ENCODE data around the gene ALS2. TPM values are rescaled to one million over a fixed set of nuclear protein-coding genes. Genes with fewer than 3 reads are reported as not detected.

Gene ALS2
- total and polyA plus RNA-seq, 2 of the 8 experiments (the other 6 are each of a cell fraction or from before 2014, with no cell fraction given) = 12.1 to 34.5 TPM

DNA sequence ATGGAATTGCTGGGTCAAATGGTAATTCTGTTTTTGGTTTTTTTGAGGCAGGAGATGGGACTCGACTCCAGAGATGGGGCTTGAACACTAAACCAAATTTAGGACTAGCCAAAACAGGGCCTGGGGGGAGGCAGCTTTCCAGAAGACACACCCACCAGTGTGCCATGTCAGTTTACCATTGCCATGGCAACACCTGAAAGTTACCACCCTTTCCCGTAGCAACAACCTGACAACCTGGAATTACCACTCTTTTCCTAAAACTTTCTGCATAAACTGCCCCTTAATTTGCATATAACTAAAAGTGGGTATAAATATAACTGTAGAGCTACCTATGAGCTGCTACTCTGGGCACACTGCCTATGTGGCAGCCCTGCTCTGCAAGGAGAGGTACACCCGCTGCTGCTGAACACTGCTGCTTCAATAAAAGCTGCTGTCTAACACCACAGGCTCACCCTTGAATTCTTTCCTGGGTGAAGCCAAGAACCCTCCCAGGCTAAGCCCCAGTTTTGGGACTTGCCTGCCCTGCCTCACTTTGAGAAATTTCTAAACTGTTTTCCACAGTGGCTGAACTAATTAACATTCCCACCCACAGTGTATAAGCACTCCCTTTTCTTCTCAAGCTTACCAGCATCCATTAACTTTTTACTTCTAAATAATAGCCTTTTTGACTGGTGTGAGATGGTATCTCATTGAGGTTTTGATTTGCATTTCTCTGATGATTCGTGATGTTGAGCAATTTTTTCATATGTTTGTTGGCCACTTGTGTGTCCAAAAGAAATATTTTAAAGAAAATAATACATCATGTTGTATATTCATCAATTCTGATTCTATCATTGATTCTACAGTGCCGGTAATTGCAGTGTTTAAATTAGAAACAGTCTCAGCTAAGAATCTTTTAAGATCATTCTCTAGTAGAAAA is 36.2 kb upstream of the ALS2 start:
- Histone ChIP-seq H3K9ac (replicated peaks in 1 of 4; ENCODE audit: extremely low read depth in 1 of 4, low read depth in 3 of 4, low read length in 3 of 4) (no peak overlapping the region), H2BK5ac (ENCODE audit: low read depth, low read length) (no peak overlapping the region), H3K23ac (ENCODE audit: insufficient read length) (no peak overlapping the region), H3K56ac (replicated peaks; ENCODE audit: insufficient read length, low read depth, low read length) (no peak overlapping the region), H4K5ac (ENCODE audit: insufficient read length, low read depth, low read length) (no peak overlapping the region), H2BK15ac (ENCODE audit: low read length) (no peak overlapping the region), H4K91ac (replicated peaks; ENCODE audit: insufficient read length, low read length) (no peak overlapping the region), H2BK20ac (ENCODE audit: low read length) (no peak overlapping the region), H2BK12ac (ENCODE audit: low read depth, low read length) (no peak overlapping the region), H3K27me3 (replicated peaks in 1 of 4; ENCODE audit: control insufficient read depth in 3 of 4, extremely low read depth in 1 of 4, insufficient read depth in 3 of 4, low read length in 3 of 4) (no peaks in the 10 kb centered on the region), H3K4me2 (ENCODE audit: insufficient read depth in 1 of 2, low read depth in 2 of 2, low read length in 2 of 2) (no peak overlapping the region), H3K36me3 (ENCODE audit: control insufficient read depth in 2 of 4, insufficient read depth in 4 of 4, low read length in 3 of 4) (peaks cover 0 to 4% (median 0%) of the 10 kb centered on the region in 4 experiments; a peak in 1 of 8 replicates), H3K18ac (ENCODE audit: extremely low read depth, low read length) (no peak overlapping the region), H3K9me3 (ENCODE audit: insufficient read depth in 2 of 2, low read depth in 1 of 2, low read length in 1 of 2) (peaks cover 2 to 9% of the 10 kb centered on the region in 2 experiments; a peak in 2 of 4 replicates), H3K4ac (replicated peaks; ENCODE audit: insufficient read length, low read depth, low read length) (no peak overlapping the region), H4K20me1 (replicated peaks in 1 of 2; ENCODE audit: control insufficient read depth in 1 of 2, insufficient read depth in 2 of 2, low read length in 2 of 2) (no peaks in the 10 kb centered on the region), H3K23me2 (ENCODE audit: low read depth, low read length) (no peaks in the 10 kb centered on the region), H4K8ac (ENCODE audit: extremely low read depth, insufficient read depth, low read length) (no peak overlapping the region), H3K14ac (ENCODE audit: insufficient read length) (no peak overlapping the region), H3K27ac (ENCODE audit: low read depth, low read length) (no peak overlapping the region), H2BK120ac (replicated peaks; ENCODE audit: low read depth, low read length) (no peak overlapping the region), H3K4me3 (ENCODE audit: extremely low read depth in 1 of 4, insufficient read depth in 2 of 4, low read depth in 3 of 4, low read length in 4 of 4) (no peak overlapping the region), H2AK5ac (ENCODE audit: low read depth, low read length) (no peak overlapping the region), H2AFZ (ENCODE audit: low read length) (no peak overlapping the region), H3K79me1 (ENCODE audit: low read depth, low read length) (no peaks in the 10 kb centered on the region), H3K4me1 (replicated peaks in 1 of 4; ENCODE audit: control insufficient read depth in 3 of 4, insufficient read depth in 4 of 4, low read length in 3 of 4) (peaks cover 0 to 3% (median 0%) of the 10 kb centered on the region in 4 experiments; a peak in 2 of 7 replicates), H3K79me2 (ENCODE audit: control insufficient read depth in 1 of 2, insufficient read depth in 2 of 2, low read length in 2 of 2) (no peaks in the 10 kb centered on the region)
- 81% methylated on average over 5 of the region's 5 CpGs; no CpG with 5 or more reads in 1 of the 2 experiments for WGBS, 2 experiments (ENCODE audit: extremely low coverage in 1 of 2, insufficient coverage in 1 of 2, insufficient read length in 1 of 2, insufficient replicate concordance in 2 of 2, low coverage in 1 of 2, low lambda C conversion rate in 2 of 2, missing lambda C conversion rate in 1 of 2)
- no peak for FAIRE-seq
- ChIA-PET CTCF (ENCODE audit: partially characterized antibody) (no interaction called here), POLR2A (ENCODE audit: partially characterized antibody) (interaction anchor here (0.6 kb wide), 1 partner anchor 28 kb away, joined by 3 read pairs; no protein-coding TSS in a partner anchor)
- TF ChIP-seq KDM1A (IDR thresholded peaks at IDR 0.05; ENCODE audit: borderline replicate concordance, low read length) = no peak
- TF ChIP-seq, protein P1, sequence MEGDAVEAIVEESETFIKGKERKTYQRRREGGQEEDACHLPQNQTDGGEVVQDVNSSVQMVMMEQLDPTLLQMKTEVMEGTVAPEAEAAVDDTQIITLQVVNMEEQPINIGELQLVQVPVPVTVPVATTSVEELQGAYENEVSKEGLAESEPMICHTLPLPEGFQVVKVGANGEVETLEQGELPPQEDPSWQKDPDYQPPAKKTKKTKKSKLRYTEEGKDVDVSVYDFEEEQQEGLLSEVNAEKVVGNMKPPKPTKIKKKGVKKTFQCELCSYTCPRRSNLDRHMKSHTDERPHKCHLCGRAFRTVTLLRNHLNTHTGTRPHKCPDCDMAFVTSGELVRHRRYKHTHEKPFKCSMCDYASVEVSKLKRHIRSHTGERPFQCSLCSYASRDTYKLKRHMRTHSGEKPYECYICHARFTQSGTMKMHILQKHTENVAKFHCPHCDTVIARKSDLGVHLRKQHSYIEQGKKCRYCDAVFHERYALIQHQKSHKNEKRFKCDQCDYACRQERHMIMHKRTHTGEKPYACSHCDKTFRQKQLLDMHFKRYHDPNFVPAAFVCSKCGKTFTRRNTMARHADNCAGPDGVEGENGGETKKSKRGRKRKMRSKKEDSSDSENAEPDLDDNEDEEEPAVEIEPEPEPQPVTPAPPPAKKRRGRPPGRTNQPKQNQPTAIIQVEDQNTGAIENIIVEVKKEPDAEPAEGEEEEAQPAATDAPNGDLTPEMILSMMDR (IDR thresholded peaks at IDR 0.05; ENCODE audit: control extremely low read depth in 1 of 3, insufficient read depth in 1 of 3, low read depth in 1 of 3, low read length in 3 of 3) = no peak
- TF ChIP-seq MAFK (IDR thresholded peaks at IDR 0.05; ENCODE audit: low read depth, low read length) = no peak
- TF ChIP-seq CREB1 (IDR thresholded peaks at IDR 0.05) = no peak
- no peak for TF ChIP-seq CHD1 (IDR thresholded peaks at IDR 0.05; ENCODE audit: low read depth, low read length)
- no peak for TF ChIP-seq TAF7 (optimal IDR thresholded peaks at IDR 0.05; ENCODE audit: borderline replicate concordance, low read depth, low read length)
- no peak for DNase-seq (ENCODE audit: low read depth in 1 of 2, low spot score in 2 of 2)

All from H1 (cell line).